CD4-positive, alpha-beta T cell (primary cell): Measurements from ENCODE around the gene HHAT. TPM values are rescaled to one million over a fixed set of nuclear protein-coding genes. Genes with fewer than 3 reads are reported as not detected.

Experiments
- ATAC-seq: fragments of 200-7000 bp; cut with Tn5 transposase; one replicate; pipeline ENCODE4 v1.10.0; 2022; ENCODE audit warnings: mild to moderate bottlenecking; ENCODE audit not compliant: poor library complexity
- CTCF ChIA-PET: fragments of 350-600 bp; sonication (Branson Sonifier 250); formaldehyde crosslinking; loops from one replicate; lab custom pipeline; 2021; ENCODE audit warnings: antibody characterized with exemption, inconsistent platforms; lab: Charles Lee
- POLR2A ChIA-PET: fragments of 350-600 bp; sonication (Branson Sonifier 250); formaldehyde crosslinking; loops from one replicate; lab custom pipeline; 2021; ENCODE audit warnings: antibody characterized with exemption, inconsistent platforms; lab: Charles Lee
- DNase-seq, 14 experiments: peaks; one replicate each; pipeline ENCODE4 v3.0.0-alpha.2; 2013 to 2020; ENCODE audit warnings: mixed read lengths in 2 of 14
- H3K27ac ChIP-seq, 2 donors: one replicate each; pipeline versions ENCODE4 v1.5.1 to v1.7.0; 2013; ENCODE audit warnings: low read length in 2 of 2, low read depth in 1 of 2, mild to moderate bottlenecking in 1 of 2
- H3K27me3 ChIP-seq, 2 experiments: 1 replicate in 1 of 2; 2 replicates in 1 of 2; pipeline versions ENCODE4 v1.6.1 to v1.7.0; 2013; ENCODE audit warnings: low read length in 2 of 2, control low read depth in 1 of 2, mild to moderate bottlenecking in 1 of 2, moderate library complexity in 1 of 2; ENCODE audit not compliant: insufficient read depth in 2 of 2, control insufficient read depth in 1 of 2
- H3K36me3 ChIP-seq: one replicate; pipeline ENCODE4 v1.6.1; 2013; ENCODE audit warnings: low read length, control low read depth; ENCODE audit not compliant: insufficient read depth
- H3K4me1 ChIP-seq: one replicate; pipeline ENCODE4 v1.6.1; 2013; ENCODE audit warnings: low read length, control low read depth; ENCODE audit not compliant: insufficient read depth
- H3K4me3 ChIP-seq: one replicate; pipeline ENCODE4 v1.5.1; 2013; ENCODE audit warnings: mild to moderate bottlenecking, low read length, moderate library complexity
- H3K9me3 ChIP-seq, 2 experiments: 1 replicate in 1 of 2; 2 replicates in 1 of 2; pipeline versions ENCODE4 v1.6.1 to v1.7.0; 2013; ENCODE audit warnings: low read length in 2 of 2, mild to moderate bottlenecking in 2 of 2, control low read depth in 1 of 2, moderate library complexity in 1 of 2; ENCODE audit not compliant: control insufficient read depth in 1 of 2, insufficient read depth in 1 of 2
- H3K27ac Mint-ChIP-seq: one replicate; pipeline ENCODE4 v1.8.0; 2020; ENCODE audit warnings: mixed read lengths
- H3K27me3 Mint-ChIP-seq: one replicate; pipeline ENCODE4 v1.8.0; 2021; ENCODE audit warnings: mixed read lengths
- H3K36me3 Mint-ChIP-seq: one replicate; pipeline ENCODE4 v1.8.0; 2021; ENCODE audit warnings: low read depth, mixed read lengths
- H3K4me1 Mint-ChIP-seq: one replicate; pipeline ENCODE4 v1.8.0; 2021; ENCODE audit warnings: low read depth, mixed read lengths
- H3K4me3 Mint-ChIP-seq: one replicate; pipeline ENCODE4 v1.8.0; 2020; ENCODE audit warnings: mild to moderate bottlenecking, mixed read lengths
- H3K9me3 Mint-ChIP-seq: one replicate; pipeline ENCODE4 v1.8.0; 2020; ENCODE audit warnings: mixed read lengths
- intact Hi-C, 2 experiments: fragments of 100-400 bp; cut with DNase I in 1 of 2; cut with micrococcal nuclease in 1 of 2; formaldehyde crosslinking; loops; one replicate each; pipeline versions ENCODE4 v1.15.1 to v1.9.0; 2023 to 2025; cut with DNase I, micrococcal nuclease
- total RNA-seq, 174 experiments: library from RNA in 2 of 174; stranded (reverse) in 2 of 174; gene quantifications; one replicate each; pipeline ENCODE4 v1.2.3 and lab custom pipeline; 2021 to 2026
- TF ChIP-seq, protein P1 (sequence below): fragments of 200-600 bp; IDR thresholded peaks from one replicate; pipeline ENCODE4 v1.8.0; 2022; ENCODE audit warnings: antibody characterized with exemption, mild to moderate bottlenecking

Gene HHAT
- total RNA-seq, 2 experiments from 2014 or later, result 3.1 to 3.3 TPM

DNA sequence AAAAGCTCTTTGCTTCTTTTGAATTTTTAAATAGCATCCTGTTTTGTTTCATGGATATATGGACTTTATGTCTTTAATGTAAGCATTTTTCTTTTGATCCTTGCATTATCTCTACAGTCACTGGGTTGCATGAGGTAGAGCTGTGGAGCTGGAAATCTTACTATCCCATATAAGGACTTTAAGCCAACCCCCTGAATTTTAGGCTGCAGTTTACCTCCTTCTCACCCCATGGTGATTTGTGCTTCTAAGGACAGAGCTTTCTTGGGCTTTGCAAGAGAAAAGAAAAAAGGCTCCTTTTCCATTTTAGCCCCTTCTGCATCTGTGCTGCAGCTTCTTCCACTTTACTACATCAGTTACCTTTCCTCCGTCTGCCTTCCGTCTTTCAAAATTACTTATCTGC is 373.8 kb downstream of the HHAT start:
- intact Hi-C loops, result no loop called here
- ATAC-seq (no peak), DNase-seq (no peak)
- no peaks in the 10 kb centered on the region for H3K27me3 Mint-ChIP-seq
- no peaks in the 10 kb centered on the region for H3K4me1 Mint-ChIP-seq
- Histone ChIP-seq H3K9me3 (peaks cover 0 to 4% of the 10 kb centered on the region in 2 experiments), H3K4me3 (no peak overlapping the region), H3K4me1 (no peaks in the 10 kb centered on the region), H3K36me3 (no peaks in the 10 kb centered on the region), H3K27ac (no peak overlapping the region), H3K27me3 (no peaks in the 10 kb centered on the region)
- H3K27ac Mint-ChIP-seq, result no peak overlapping the region
- no peak overlapping the region for H3K4me3 Mint-ChIP-seq
- H3K36me3 Mint-ChIP-seq, result no peaks in the 10 kb centered on the region
- ChIA-PET CTCF (no interaction called here), POLR2A (no interaction called here)
- H3K9me3 Mint-ChIP-seq, result no peaks in the 10 kb centered on the region
- TF ChIP-seq, protein P1, sequence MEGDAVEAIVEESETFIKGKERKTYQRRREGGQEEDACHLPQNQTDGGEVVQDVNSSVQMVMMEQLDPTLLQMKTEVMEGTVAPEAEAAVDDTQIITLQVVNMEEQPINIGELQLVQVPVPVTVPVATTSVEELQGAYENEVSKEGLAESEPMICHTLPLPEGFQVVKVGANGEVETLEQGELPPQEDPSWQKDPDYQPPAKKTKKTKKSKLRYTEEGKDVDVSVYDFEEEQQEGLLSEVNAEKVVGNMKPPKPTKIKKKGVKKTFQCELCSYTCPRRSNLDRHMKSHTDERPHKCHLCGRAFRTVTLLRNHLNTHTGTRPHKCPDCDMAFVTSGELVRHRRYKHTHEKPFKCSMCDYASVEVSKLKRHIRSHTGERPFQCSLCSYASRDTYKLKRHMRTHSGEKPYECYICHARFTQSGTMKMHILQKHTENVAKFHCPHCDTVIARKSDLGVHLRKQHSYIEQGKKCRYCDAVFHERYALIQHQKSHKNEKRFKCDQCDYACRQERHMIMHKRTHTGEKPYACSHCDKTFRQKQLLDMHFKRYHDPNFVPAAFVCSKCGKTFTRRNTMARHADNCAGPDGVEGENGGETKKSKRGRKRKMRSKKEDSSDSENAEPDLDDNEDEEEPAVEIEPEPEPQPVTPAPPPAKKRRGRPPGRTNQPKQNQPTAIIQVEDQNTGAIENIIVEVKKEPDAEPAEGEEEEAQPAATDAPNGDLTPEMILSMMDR, result no peak

DNA sequence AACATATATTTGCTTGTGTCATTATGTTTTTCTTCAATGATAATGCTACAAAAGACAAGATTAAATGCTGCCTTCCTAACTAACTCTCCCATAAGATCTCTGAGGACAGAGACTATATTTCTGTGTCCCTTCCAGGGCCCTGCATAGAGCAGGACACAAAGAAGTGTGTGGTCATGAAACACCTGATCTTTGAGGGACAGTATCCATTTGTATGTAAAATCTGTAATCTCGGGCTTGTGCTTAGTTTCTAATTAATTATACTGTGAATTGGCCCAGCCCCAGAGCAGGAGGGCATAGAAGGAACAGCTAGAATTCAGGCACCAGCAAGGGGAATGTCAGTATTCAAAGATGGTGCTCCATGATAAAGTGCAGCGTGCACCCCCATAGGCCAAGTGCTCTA is 374.9 kb downstream of the HHAT start:
- Mint-ChIP-seq H3K9me3 (no peaks in the 10 kb centered on the region), H3K36me3 (no peaks in the 10 kb centered on the region), H3K27ac (no peak overlapping the region), H3K4me3 (no peak overlapping the region), H3K27me3 (no peaks in the 10 kb centered on the region), H3K4me1 (no peaks in the 10 kb centered on the region)
- ChIA-PET POLR2A (no interaction called here), CTCF (no interaction called here)
- H3K9me3 ChIP-seq, result peaks cover 0 to 2% of the 10 kb centered on the region in 2 experiments
- no peak overlapping the region for H3K27ac ChIP-seq
- no peaks in the 10 kb centered on the region for H3K4me1 ChIP-seq
- ATAC-seq (no peak), DNase-seq (no peak)
- no peaks in the 10 kb centered on the region for H3K36me3 ChIP-seq
- TF ChIP-seq, protein P1, result no peak
- no peak overlapping the region for H3K4me3 ChIP-seq
- H3K27me3 ChIP-seq, result no peaks in the 10 kb centered on the region
- intact Hi-C loops, result no loop called here

DNA sequence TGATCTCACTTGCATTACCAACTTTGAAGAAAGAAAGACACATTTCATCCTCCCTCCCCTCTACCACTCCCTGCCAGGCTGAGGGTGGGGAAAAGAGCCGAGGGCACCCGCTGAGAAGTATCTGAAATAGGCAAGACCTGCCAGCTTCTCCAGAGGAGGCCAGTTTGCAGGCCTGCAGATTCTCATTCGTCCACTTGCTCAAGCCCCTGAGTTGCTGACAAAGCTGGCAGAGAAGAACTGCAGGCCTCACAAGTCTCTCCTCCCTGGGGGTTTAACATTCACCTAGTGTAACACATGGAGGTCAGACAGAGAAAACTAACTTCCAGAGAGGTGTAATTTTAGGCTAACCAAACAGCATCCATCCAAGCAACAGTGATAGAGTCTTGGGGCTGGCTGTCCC is 376.4 kb downstream of the HHAT start:
- no peaks in the 10 kb centered on the region for H3K9me3 Mint-ChIP-seq
- H3K4me3 Mint-ChIP-seq, result no peak overlapping the region
- Histone ChIP-seq H3K27me3 (no peaks in the 10 kb centered on the region), H3K4me3 (no peak overlapping the region), H3K36me3 (no peaks in the 10 kb centered on the region), H3K4me1 (no peaks in the 10 kb centered on the region), H3K27ac (no peak overlapping the region), H3K9me3 (no peaks in the 10 kb centered on the region)
- no peaks in the 10 kb centered on the region for H3K36me3 Mint-ChIP-seq
- no peaks in the 10 kb centered on the region for H3K4me1 Mint-ChIP-seq
- ChIA-PET POLR2A (no interaction called here), CTCF (no interaction called here)
- DNase-seq (no peak), ATAC-seq (no peak)
- TF ChIP-seq, protein P1, result no peak
- intact Hi-C loops, result no loop called here
- H3K27ac Mint-ChIP-seq, result no peak overlapping the region
- no peaks in the 10 kb centered on the region for H3K27me3 Mint-ChIP-seq
